BE2C (cell line): Measurements from ENCODE around the gene EPHA2.
"Not testable (repeated sequence)": the region's sequence is repeated elsewhere in the genome, so short reads cannot be mapped to it uniquely, and the experiment has no call there.

Experiments used
- DNase-seq: peaks from one replicate; pipeline ENCODE4 v3.0.0-alpha.2; 2020
- H3K27me3 ChIP-seq: fragments of 250-450 bp; sonication (Bioruptor Pico); 2 replicates; pipeline ENCODE4 v1.5.1; 2020; ENCODE audit warnings: mild to moderate bottlenecking
- H3K36me3 ChIP-seq: fragments of 250-450 bp; sonication (Bioruptor Pico); 2 replicates; pipeline ENCODE4 v1.5.1; 2020; ENCODE audit warnings: mild to moderate bottlenecking
- H3K4me1 ChIP-seq: fragments of 250-450 bp; sonication (Bioruptor Pico); 2 replicates; pipeline ENCODE4 v1.5.1; 2020
- H3K4me3 ChIP-seq: 2 replicates; pipeline ENCODE4 v1.5.1; 2011; ENCODE audit warnings: low read depth, low read length
- H3K9me3 ChIP-seq: fragments of 250-450 bp; sonication (Bioruptor Pico); 2 replicates; pipeline ENCODE4 v1.5.1; 2020
- CTCF ChIP-seq: IDR thresholded peaks from 2 replicates; pipeline ENCODE4 v1.5.1; 2012; ENCODE audit warnings: mild to moderate bottlenecking, low read depth, low read length

Gene EPHA2

GRCh38 chr1:16202281-16203210 lies 46.7 kb upstream of the EPHA2 start:
- H3K36me3 ChIP-seq = no peaks in the 10 kb centered on the region

GRCh38 chr1:16199700-16200099 lies 43.8 kb upstream of the EPHA2 start:
- DNase-seq = no peak
- no peak overlapping the region for H3K4me3 ChIP-seq
- TF ChIP-seq CTCF = no peak
- H3K4me1 ChIP-seq = no peaks in the 10 kb centered on the region
- no peaks in the 10 kb centered on the region for H3K9me3 ChIP-seq
- H3K27me3 ChIP-seq = no peaks in the 10 kb centered on the region
- H3K36me3 ChIP-seq = no peaks in the 10 kb centered on the region

More at GRCh38 chr1:16202281-16203210, 46.7 kb upstream of the EPHA2 start:
- peaks cover 6% of the 10 kb centered on the region for H3K4me1 ChIP-seq
- no peaks in the 10 kb centered on the region for H3K27me3 ChIP-seq
- no peak for TF ChIP-seq CTCF
- H3K4me3 ChIP-seq = no peak overlapping the region
- H3K9me3 ChIP-seq = no peaks in the 10 kb centered on the region
- DNase-seq = no peak

GRCh38 chr1:16199157-16199501 lies 43.3 kb upstream of the EPHA2 start:
- DNase-seq = no peak
- TF ChIP-seq CTCF = no peak
- no peaks in the 10 kb centered on the region for H3K9me3 ChIP-seq
- no peak overlapping the region for H3K4me3 ChIP-seq
- H3K4me1 ChIP-seq = no peaks in the 10 kb centered on the region
- H3K27me3 ChIP-seq = no peaks in the 10 kb centered on the region
- no peaks in the 10 kb centered on the region for H3K36me3 ChIP-seq

- TF ChIP-seq CTCF = no peak
Measured at GRCh38 chr1:16198444-16199156, 42.7 kb upstream of the EPHA2 start.

GRCh38 chr1:16196874-16197273 lies 41.0 kb upstream of the EPHA2 start:
- H3K36me3 ChIP-seq = no peaks in the 10 kb centered on the region

More at GRCh38 chr1:16198444-16199156, 42.7 kb upstream of the EPHA2 start:
- no peak overlapping the region for H3K4me3 ChIP-seq
- H3K4me1 ChIP-seq = no peaks in the 10 kb centered on the region
- H3K27me3 ChIP-seq = no peaks in the 10 kb centered on the region
- no peaks in the 10 kb centered on the region for H3K36me3 ChIP-seq
- no peak for DNase-seq
- H3K9me3 ChIP-seq = no peaks in the 10 kb centered on the region

GRCh38 chr1:16196139-16196538 lies 40.3 kb upstream of the EPHA2 start:
- H3K4me3 ChIP-seq, H3K27me3 ChIP-seq, H3K4me1 ChIP-seq, H3K9me3 ChIP-seq, H3K36me3 ChIP-seq, DNase-seq: not testable (repeated sequence)

More at GRCh38 chr1:16196874-16197273, 41.0 kb upstream of the EPHA2 start:
- H3K4me3 ChIP-seq = no peak overlapping the region
- no peaks in the 10 kb centered on the region for H3K4me1 ChIP-seq
- TF ChIP-seq CTCF = no peak
- no peaks in the 10 kb centered on the region for H3K9me3 ChIP-seq
- no peaks in the 10 kb centered on the region for H3K27me3 ChIP-seq
- DNase-seq = no peak
